Natural killer cell (primary cell): ENCODE measurements around the gene GALNT7. TPM values are rescaled to one million over a fixed set of nuclear protein-coding genes. Genes with fewer than 3 reads are reported as not detected.

Source experiments
- ATAC-seq, 3 donors: fragments of 150-1000 bp in 2 of 3; fragments of 200-7000 bp in 1 of 3; cut with Tn5 transposase; 1 replicate in 1 of 3; 2 replicates in 2 of 3; pipeline ENCODE4 v1.10.0; 2021; ENCODE audit warnings: mild to moderate bottlenecking in 2 of 3, moderate library complexity in 2 of 3
- DNase-seq, 2 donors: peaks; one replicate each; pipeline versions ENCODE4 v3.0.0 to v3.0.0-alpha.2; 2013 to 2021; ENCODE audit warnings: mixed read lengths in 1 of 2
- H3K27ac ChIP-seq: one replicate; pipeline ENCODE4 v1.5.1; 2013; ENCODE audit warnings: mild to moderate bottlenecking, low read length
- H3K27me3 ChIP-seq: one replicate; pipeline ENCODE4 v1.6.1; 2013; ENCODE audit warnings: low read length; ENCODE audit not compliant: control insufficient read depth, insufficient read depth
- H3K36me3 ChIP-seq: one replicate; pipeline ENCODE4 v1.6.1; 2013; ENCODE audit warnings: low read length; ENCODE audit not compliant: control insufficient read depth, insufficient read depth
- H3K4me1 ChIP-seq: one replicate; pipeline ENCODE4 v1.6.1; 2013; ENCODE audit warnings: low read length; ENCODE audit not compliant: control insufficient read depth, insufficient read depth
- H3K4me3 ChIP-seq: one replicate; pipeline ENCODE4 v1.5.1; 2013; ENCODE audit warnings: low read length
- H3K9me3 ChIP-seq: one replicate; pipeline ENCODE4 v1.6.1; 2013; ENCODE audit warnings: low read length; ENCODE audit not compliant: control insufficient read depth, insufficient read depth
- H3K27ac Mint-ChIP-seq, 2 donors: one replicate each; pipeline ENCODE4 v1.8.0; 2022; ENCODE audit warnings: mild to moderate bottlenecking in 2 of 2, mixed read lengths in 2 of 2, moderate library complexity in 1 of 2
- H3K27me3 Mint-ChIP-seq, 2 donors: one replicate each; pipeline ENCODE4 v1.8.0; 2022; ENCODE audit warnings: low read depth in 2 of 2, mixed read lengths in 2 of 2
- H3K36me3 Mint-ChIP-seq: one replicate; pipeline ENCODE4 v1.8.0; 2022; ENCODE audit warnings: mixed read lengths
- H3K4me1 Mint-ChIP-seq, 2 donors: one replicate each; pipeline ENCODE4 v1.8.0; 2022; ENCODE audit warnings: mixed read lengths in 2 of 2
- H3K4me3 Mint-ChIP-seq: one replicate; pipeline ENCODE4 v1.8.0; 2022; ENCODE audit warnings: mild to moderate bottlenecking, moderate library complexity, mixed read lengths
- H3K9me3 Mint-ChIP-seq, 2 donors: one replicate each; pipeline ENCODE4 v1.8.0; 2022; ENCODE audit warnings: mixed read lengths in 2 of 2
- WGBS: methylation state at CpG from one replicate; pipeline ENCODE4 v1.1.7; 2013; ENCODE audit warnings: missing lambda C conversion rate; ENCODE audit not compliant: insufficient coverage; 5-methylcytosine and 5-hydroxymethylcytosine counted together
- intact Hi-C: fragments of 100-400 bp; cut with micrococcal nuclease; formaldehyde crosslinking; loops from one replicate; pipeline ENCODE4 v1.14.2; 2022
- total RNA-seq, 4 donors: library from RNA; stranded (reverse); fragments of 120-200 nt in 1 of 4; gene quantifications; one replicate each; pipeline versions ENCODE4 v1.2.3 to v1.2.4, GENCODE V29; 2013 to 2022
- TF ChIP-seq, protein P1 (sequence below): fragments of 200-600 bp; IDR thresholded peaks from one replicate; pipeline ENCODE4 v1.8.0; 2022; ENCODE audit warnings: antibody characterized with exemption

GALNT7 gene
- total RNA-seq, 3 donors from 2014 or later (not counting 1 experiment from before 2014, with no cell fraction given): 10.9 to 20.8 (median 15.6) TPM

DNA sequence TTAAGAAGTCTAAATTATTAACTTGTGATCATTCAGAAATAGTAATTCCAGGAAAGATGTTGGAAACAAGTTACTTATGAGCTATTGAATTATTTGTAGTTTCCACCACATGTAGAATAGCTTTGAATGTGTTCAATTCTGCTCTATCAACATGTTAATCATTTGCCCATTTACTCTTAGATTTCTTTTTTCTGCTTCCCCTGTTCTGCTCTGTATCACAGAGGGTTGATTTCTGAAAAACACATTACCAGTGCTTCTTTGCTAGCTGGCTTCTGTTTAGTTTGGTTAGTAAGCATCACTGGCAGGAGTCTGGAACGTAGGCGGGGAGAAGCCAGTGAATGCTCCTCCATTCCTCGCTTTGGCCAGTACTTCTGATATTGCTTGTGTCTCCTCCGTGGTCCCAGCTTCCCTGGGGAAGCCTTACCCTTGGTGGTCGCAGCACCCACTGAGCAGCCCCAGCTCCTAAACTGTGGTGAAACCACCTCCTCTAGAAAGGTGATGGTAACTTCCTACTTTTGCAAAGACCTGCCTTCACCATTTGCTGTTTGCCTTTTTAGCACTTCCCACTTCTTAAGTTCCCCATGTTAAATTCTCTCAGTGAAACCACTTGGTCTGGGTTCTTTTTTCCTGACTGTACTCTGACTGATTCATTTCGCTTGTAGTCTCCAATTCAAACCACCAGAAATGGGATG lies 40.3 kb upstream of the GALNT7 start:
- TF ChIP-seq, protein P1, sequence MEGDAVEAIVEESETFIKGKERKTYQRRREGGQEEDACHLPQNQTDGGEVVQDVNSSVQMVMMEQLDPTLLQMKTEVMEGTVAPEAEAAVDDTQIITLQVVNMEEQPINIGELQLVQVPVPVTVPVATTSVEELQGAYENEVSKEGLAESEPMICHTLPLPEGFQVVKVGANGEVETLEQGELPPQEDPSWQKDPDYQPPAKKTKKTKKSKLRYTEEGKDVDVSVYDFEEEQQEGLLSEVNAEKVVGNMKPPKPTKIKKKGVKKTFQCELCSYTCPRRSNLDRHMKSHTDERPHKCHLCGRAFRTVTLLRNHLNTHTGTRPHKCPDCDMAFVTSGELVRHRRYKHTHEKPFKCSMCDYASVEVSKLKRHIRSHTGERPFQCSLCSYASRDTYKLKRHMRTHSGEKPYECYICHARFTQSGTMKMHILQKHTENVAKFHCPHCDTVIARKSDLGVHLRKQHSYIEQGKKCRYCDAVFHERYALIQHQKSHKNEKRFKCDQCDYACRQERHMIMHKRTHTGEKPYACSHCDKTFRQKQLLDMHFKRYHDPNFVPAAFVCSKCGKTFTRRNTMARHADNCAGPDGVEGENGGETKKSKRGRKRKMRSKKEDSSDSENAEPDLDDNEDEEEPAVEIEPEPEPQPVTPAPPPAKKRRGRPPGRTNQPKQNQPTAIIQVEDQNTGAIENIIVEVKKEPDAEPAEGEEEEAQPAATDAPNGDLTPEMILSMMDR: no peak
- Mint-ChIP-seq H3K4me1 (no peaks in the 10 kb centered on the region), H3K36me3 (no peaks in the 10 kb centered on the region), H3K4me3 (no peak overlapping the region), H3K9me3 (no peaks in the 10 kb centered on the region), H3K27me3 (no peaks in the 10 kb centered on the region), H3K27ac (no peak overlapping the region)
- intact Hi-C loops: no loop called here
- WGBS: 75% methylated on average over 6 of the region's 6 CpGs
- Histone ChIP-seq H3K9me3 (no peaks in the 10 kb centered on the region), H3K36me3 (no peaks in the 10 kb centered on the region), H3K27me3 (no peaks in the 10 kb centered on the region), H3K4me3 (no peak overlapping the region), H3K27ac (no peak overlapping the region), H3K4me1 (no peaks in the 10 kb centered on the region)
- DNase-seq (no peak), ATAC-seq (no peak)

DNA sequence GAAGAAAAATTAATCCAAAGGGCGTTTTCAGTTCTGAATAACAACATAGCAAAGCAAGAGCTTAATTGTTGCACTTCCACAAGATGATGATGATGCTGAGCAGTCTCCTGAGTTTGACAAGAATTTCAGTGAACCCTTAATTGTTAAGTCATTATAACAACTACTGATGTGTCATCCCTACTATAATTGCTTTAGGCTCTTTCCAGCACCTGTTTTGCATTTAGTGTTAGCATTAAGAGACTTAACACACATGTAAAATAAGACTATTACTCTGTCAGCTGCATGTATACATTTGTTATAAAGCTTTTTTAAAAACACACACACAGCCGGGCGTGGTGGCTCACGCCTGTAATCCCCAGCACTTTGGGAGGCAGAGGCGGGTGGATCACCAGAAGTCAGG lies 37.9 kb upstream of the GALNT7 start:
- intact Hi-C loops: no loop called here
- TF ChIP-seq, protein P1: no peak
- Histone ChIP-seq H3K27me3 (no peaks in the 10 kb centered on the region), H3K4me3 (no peak overlapping the region), H3K9me3 (no peaks in the 10 kb centered on the region), H3K4me1 (no peaks in the 10 kb centered on the region), H3K36me3 (no peaks in the 10 kb centered on the region), H3K27ac (no peak overlapping the region)
- DNase-seq (no peak), ATAC-seq (no peak)
- Mint-ChIP-seq H3K4me3 (no peak overlapping the region), H3K36me3 (no peaks in the 10 kb centered on the region), H3K9me3 (no peaks in the 10 kb centered on the region), H3K27me3 (no peaks in the 10 kb centered on the region), H3K4me1 (no peaks in the 10 kb centered on the region), H3K27ac (no peak overlapping the region)
- WGBS: 93% methylated on average over 5 of the region's 5 CpGs

DNA sequence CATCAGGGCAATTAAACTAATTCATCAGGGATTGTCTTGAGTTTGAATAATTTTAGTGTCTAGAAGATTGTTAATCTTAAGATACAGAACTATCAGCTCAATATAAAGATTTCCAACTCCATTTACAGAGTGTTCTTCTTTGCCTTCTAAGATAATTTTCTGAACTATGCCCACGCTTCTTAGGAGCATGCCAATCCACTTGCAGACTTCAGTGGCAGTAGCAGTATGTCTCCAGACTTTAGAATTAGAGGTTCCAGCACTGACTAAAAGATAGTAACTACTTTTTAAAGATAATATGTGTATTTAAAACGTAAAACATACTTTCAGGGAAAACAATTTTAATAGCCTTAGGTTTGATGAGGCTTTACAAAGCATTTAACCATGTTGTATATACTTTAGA lies 34.2 kb upstream of the GALNT7 start:
- no peak overlapping the region for H3K27ac ChIP-seq
- intact Hi-C loops: no loop called here
- DNase-seq (no peak), ATAC-seq (no peak)
- 80% methylated on average over 1 of the region's 2 CpGs for WGBS
- TF ChIP-seq, protein P1: no peak
- Mint-ChIP-seq H3K9me3 (no peaks in the 10 kb centered on the region), H3K4me1 (no peaks in the 10 kb centered on the region), H3K4me3 (no peak overlapping the region), H3K36me3 (no peaks in the 10 kb centered on the region), H3K27me3 (peaks cover 0 to under 1% of the 10 kb centered on the region in 2 donors), H3K27ac (no peak overlapping the region)
- H3K9me3 ChIP-seq: no peaks in the 10 kb centered on the region
- no peaks in the 10 kb centered on the region for H3K27me3 ChIP-seq
- H3K4me1 ChIP-seq: no peaks in the 10 kb centered on the region
- no peak overlapping the region for H3K4me3 ChIP-seq
- H3K36me3 ChIP-seq: no peaks in the 10 kb centered on the region

DNA sequence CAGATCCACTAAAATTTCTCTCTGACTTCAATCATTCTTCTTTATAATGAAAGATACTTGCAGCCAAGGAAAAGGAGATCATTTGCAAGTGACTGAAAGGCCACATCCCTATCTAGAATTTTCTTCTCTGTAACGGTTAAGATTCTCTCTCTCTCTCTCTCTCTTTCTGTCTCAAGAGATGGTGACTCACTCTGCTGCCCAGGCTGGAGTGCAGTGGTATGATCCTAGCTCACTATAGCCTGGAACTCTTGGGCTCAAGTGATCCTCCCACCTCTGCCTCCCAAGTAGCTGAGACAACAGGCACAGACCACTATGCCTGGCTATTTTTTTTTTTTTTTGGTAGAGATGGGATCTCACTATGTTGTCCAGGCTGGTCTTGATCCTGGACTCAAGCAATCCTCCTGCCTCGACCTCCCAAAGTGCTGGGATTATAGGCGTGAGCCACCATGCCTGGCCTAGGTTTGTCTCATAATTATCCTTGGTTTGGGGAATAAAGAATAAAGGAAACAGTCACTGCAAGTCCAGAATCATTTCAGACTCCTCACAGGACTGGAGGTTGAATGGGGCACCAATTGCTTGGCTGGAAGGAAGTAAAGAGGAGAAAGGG lies 33.3 kb upstream of the GALNT7 start:
- H3K4me1 Mint-ChIP-seq: no peaks in the 10 kb centered on the region

More for the DNA sequence above, 33.3 kb upstream of the GALNT7 start:
- H3K9me3 Mint-ChIP-seq: no peaks in the 10 kb centered on the region
- Histone ChIP-seq H3K27ac (no peak overlapping the region), H3K9me3 (no peaks in the 10 kb centered on the region), H3K4me1 (no peaks in the 10 kb centered on the region), H3K36me3 (no peaks in the 10 kb centered on the region), H3K27me3 (no peaks in the 10 kb centered on the region), H3K4me3 (no peak overlapping the region)
- 81% methylated on average over 3 of the region's 3 CpGs for WGBS
- DNase-seq: no peak
- no peak for ATAC-seq
- intact Hi-C loops: no loop called here
- no peak overlapping the region for H3K4me3 Mint-ChIP-seq
- H3K27ac Mint-ChIP-seq: no peak overlapping the region
- H3K36me3 Mint-ChIP-seq: no peaks in the 10 kb centered on the region
- TF ChIP-seq, protein P1: no peak
- H3K27me3 Mint-ChIP-seq: peaks cover 0 to 5% of the 10 kb centered on the region in 2 donors
